ENCODE data around the gene STK38. TPM values are rescaled to one million over a fixed set of nuclear protein-coding genes. Genes with fewer than 3 reads are reported as not detected.

The STK38 gene
- total and polyA plus RNA-seq, 9 of the 15 experiments (the other 6 are each of a cell fraction or from before 2014, with no cell fraction given): 5.7 to 28.7 (median 19.5) TPM

DNA sequence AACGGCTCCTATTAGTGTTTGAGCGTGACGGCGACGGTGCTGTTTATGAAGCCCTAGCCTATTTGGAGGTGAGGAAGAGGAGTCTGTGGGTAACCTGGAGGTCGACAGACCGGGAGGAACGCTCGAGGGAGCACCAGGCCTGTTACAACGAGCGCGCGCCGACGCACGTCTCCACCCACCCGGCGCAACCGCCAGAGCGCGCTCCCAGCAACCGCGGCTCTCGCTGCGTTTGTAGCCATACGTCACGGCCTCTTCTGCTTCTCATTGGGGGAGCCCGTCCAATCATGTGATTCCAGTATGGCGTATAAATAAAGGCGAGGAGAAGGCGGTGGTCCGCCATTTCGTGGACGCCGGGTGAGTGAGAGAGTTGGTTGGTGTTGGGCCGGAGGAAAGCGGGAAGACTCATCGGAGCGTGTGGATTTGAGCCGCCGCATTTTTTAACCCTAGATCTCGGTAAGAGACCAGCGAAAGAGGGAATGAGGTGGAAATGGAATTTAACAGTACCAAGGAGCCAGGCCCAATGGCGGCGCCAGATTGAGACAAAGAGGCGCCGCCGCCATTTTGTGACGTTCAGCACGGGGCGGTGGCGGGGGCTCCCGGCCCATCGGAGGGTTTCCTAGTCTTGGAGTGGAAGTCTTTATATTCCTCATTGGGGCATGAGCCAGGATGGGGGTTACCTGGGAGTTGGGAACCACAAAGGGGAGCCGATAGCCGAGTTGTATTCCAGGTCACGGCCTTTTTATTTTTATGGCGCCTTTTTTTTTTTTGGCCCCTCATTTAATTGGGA, 46.9 kb upstream of the STK38 start, which contains the start of gene SRSF3 (continued):
- TF ChIP-seq DIDO1 (tag; IDR thresholded peaks at IDR 0.05; ENCODE audit: low read depth): peak; percentile 47; the same call in 1 of the 2 replicates
- TF ChIP-seq ZNF282 (CRISPR knock-in tag; IDR thresholded peaks at IDR 0.05): no peak
- peak; percentile 65 for TF ChIP-seq SOX6 (IDR thresholded peaks at IDR 0.05)
- no peak for TF ChIP-seq HMG20A (CRISPR knock-in tag; conservative IDR thresholded peaks at IDR 0.05)
- 0 out of 2 replicates have a peak, but pooled peaks have one; percentile 14 for TF ChIP-seq ZNF668 (CRISPR knock-in tag; IDR thresholded peaks at IDR 0.05)
- TF ChIP-seq SMC3 (conservative IDR thresholded peaks at IDR 0.05; ENCODE audit: insufficient read depth, low read depth, low read length): no peak
- no peak for TF ChIP-seq HOXB6 (CRISPR knock-in tag; IDR thresholded peaks at IDR 0.05; ENCODE audit: borderline replicate concordance)
- TF ChIP-seq, protein P1, sequence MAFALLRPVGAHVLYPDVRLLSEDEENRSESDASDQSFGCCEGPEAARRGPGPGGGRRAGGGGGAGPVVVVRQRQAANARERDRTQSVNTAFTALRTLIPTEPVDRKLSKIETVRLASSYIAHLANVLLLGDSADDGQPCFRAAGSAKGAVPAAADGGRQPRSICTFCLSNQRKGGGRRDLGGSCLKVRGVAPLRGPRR (CRISPR knock-in tag; IDR thresholded peaks at IDR 0.05): no peak
- peak; percentile 77 for TF ChIP-seq TCF7 (IDR thresholded peaks at IDR 0.05; ENCODE audit: borderline replicate concordance)
- TF ChIP-seq, protein P2, sequence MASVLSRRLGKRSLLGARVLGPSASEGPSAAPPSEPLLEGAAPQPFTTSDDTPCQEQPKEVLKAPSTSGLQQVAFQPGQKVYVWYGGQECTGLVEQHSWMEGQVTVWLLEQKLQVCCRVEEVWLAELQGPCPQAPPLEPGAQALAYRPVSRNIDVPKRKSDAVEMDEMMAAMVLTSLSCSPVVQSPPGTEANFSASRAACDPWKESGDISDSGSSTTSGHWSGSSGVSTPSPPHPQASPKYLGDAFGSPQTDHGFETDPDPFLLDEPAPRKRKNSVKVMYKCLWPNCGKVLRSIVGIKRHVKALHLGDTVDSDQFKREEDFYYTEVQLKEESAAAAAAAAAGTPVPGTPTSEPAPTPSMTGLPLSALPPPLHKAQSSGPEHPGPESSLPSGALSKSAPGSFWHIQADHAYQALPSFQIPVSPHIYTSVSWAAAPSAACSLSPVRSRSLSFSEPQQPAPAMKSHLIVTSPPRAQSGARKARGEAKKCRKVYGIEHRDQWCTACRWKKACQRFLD (CRISPR knock-in tag; IDR thresholded peaks at IDR 0.05): peak; percentile 96
- TF ChIP-seq, protein P3, sequence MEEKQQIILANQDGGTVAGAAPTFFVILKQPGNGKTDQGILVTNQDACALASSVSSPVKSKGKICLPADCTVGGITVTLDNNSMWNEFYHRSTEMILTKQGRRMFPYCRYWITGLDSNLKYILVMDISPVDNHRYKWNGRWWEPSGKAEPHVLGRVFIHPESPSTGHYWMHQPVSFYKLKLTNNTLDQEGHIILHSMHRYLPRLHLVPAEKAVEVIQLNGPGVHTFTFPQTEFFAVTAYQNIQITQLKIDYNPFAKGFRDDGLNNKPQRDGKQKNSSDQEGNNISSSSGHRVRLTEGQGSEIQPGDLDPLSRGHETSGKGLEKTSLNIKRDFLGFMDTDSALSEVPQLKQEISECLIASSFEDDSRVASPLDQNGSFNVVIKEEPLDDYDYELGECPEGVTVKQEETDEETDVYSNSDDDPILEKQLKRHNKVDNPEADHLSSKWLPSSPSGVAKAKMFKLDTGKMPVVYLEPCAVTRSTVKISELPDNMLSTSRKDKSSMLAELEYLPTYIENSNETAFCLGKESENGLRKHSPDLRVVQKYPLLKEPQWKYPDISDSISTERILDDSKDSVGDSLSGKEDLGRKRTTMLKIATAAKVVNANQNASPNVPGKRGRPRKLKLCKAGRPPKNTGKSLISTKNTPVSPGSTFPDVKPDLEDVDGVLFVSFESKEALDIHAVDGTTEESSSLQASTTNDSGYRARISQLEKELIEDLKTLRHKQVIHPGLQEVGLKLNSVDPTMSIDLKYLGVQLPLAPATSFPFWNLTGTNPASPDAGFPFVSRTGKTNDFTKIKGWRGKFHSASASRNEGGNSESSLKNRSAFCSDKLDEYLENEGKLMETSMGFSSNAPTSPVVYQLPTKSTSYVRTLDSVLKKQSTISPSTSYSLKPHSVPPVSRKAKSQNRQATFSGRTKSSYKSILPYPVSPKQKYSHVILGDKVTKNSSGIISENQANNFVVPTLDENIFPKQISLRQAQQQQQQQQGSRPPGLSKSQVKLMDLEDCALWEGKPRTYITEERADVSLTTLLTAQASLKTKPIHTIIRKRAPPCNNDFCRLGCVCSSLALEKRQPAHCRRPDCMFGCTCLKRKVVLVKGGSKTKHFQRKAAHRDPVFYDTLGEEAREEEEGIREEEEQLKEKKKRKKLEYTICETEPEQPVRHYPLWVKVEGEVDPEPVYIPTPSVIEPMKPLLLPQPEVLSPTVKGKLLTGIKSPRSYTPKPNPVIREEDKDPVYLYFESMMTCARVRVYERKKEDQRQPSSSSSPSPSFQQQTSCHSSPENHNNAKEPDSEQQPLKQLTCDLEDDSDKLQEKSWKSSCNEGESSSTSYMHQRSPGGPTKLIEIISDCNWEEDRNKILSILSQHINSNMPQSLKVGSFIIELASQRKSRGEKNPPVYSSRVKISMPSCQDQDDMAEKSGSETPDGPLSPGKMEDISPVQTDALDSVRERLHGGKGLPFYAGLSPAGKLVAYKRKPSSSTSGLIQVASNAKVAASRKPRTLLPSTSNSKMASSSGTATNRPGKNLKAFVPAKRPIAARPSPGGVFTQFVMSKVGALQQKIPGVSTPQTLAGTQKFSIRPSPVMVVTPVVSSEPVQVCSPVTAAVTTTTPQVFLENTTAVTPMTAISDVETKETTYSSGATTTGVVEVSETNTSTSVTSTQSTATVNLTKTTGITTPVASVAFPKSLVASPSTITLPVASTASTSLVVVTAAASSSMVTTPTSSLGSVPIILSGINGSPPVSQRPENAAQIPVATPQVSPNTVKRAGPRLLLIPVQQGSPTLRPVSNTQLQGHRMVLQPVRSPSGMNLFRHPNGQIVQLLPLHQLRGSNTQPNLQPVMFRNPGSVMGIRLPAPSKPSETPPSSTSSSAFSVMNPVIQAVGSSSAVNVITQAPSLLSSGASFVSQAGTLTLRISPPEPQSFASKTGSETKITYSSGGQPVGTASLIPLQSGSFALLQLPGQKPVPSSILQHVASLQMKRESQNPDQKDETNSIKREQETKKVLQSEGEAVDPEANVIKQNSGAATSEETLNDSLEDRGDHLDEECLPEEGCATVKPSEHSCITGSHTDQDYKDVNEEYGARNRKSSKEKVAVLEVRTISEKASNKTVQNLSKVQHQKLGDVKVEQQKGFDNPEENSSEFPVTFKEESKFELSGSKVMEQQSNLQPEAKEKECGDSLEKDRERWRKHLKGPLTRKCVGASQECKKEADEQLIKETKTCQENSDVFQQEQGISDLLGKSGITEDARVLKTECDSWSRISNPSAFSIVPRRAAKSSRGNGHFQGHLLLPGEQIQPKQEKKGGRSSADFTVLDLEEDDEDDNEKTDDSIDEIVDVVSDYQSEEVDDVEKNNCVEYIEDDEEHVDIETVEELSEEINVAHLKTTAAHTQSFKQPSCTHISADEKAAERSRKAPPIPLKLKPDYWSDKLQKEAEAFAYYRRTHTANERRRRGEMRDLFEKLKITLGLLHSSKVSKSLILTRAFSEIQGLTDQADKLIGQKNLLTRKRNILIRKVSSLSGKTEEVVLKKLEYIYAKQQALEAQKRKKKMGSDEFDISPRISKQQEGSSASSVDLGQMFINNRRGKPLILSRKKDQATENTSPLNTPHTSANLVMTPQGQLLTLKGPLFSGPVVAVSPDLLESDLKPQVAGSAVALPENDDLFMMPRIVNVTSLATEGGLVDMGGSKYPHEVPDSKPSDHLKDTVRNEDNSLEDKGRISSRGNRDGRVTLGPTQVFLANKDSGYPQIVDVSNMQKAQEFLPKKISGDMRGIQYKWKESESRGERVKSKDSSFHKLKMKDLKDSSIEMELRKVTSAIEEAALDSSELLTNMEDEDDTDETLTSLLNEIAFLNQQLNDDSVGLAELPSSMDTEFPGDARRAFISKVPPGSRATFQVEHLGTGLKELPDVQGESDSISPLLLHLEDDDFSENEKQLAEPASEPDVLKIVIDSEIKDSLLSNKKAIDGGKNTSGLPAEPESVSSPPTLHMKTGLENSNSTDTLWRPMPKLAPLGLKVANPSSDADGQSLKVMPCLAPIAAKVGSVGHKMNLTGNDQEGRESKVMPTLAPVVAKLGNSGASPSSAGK (IDR thresholded peaks at IDR 0.05): peak; percentile 79
- TF ChIP-seq RAD51 (IDR thresholded peaks at IDR 0.05; ENCODE audit: borderline replicate concordance, low read depth): peak; percentile 92
- TF ChIP-seq SUPT5H (IDR thresholded peaks at IDR 0.05): peak; percentile 100
- peak; percentile 96 for TF ChIP-seq TOE1 (IDR thresholded peaks at IDR 0.05; ENCODE audit: borderline replicate concordance)
- no peak for TF ChIP-seq TOE1 (CRISPR knock-in tag; IDR thresholded peaks at IDR 0.05; ENCODE audit: borderline replicate concordance, low read depth)

All from K562 (cell line).